ENCODE data around the gene PRICKLE2.

- TF ChIP-seq CTCF (IDR thresholded peaks at IDR 0.05) (no peak), POLR2AphosphoS5 (IDR thresholded peaks at IDR 0.05) (no peak)
Observed at GRCh38 chr3:64074060-64074459, 151.2 kb downstream of the PRICKLE2 start.

Data from esophagus muscularis mucosa (tissue), 3 donors.